Progenitor cell of endocrine pancreas (in vitro differentiated cells): ENCODE measurements around the gene PTH2. TPM values are rescaled to one million over a fixed set of nuclear protein-coding genes. Genes with fewer than 3 reads are reported as not detected.
A peak's percentile ranks its signal among the peaks of the same experiment; 100 is the strongest.

Experiments
- DNase-seq: peaks from one replicate; pipeline ENCODE4 v3.0.0; 2021; ENCODE audit warnings: low spot score; ENCODE audit not compliant: unreplicated experiment
- H3K27ac Mint-ChIP-seq: 2 replicates; pipeline ENCODE4 v1.8.0; 2021; ENCODE audit warnings: mild to moderate bottlenecking, moderate library complexity, mixed read lengths
- H3K27me3 Mint-ChIP-seq: 2 replicates; pipeline ENCODE4 v1.8.0; 2021; ENCODE audit warnings: mixed read lengths
- H3K36me3 Mint-ChIP-seq: 2 replicates; pipeline ENCODE4 v1.8.0; 2022; ENCODE audit warnings: mixed read lengths; ENCODE audit not compliant: insufficient read depth
- H3K4me1 Mint-ChIP-seq: 2 replicates; pipeline ENCODE4 v1.8.0; 2021; ENCODE audit warnings: low read depth, mixed read lengths
- H3K4me3 Mint-ChIP-seq: 2 replicates; pipeline ENCODE4 v1.8.0; 2021; ENCODE audit warnings: low read depth, mild to moderate bottlenecking, moderate library complexity, mixed read lengths
- H3K9me3 Mint-ChIP-seq: 2 replicates; pipeline ENCODE4 v1.8.0; 2021; ENCODE audit warnings: low read depth, mixed read lengths
- total RNA-seq: library from RNA; stranded (reverse); gene quantifications from 2 replicates; pipeline ENCODE4 v1.2.1, GENCODE V29; 2021
- TF ChIP-seq, protein P1 (sequence below): fragments of 200-600 bp; sonication (generic); IDR thresholded peaks from one replicate; pipeline ENCODE4 v1.5.0; 2021; ENCODE audit warnings: antibody characterized with exemption, mild to moderate bottlenecking; ENCODE audit not compliant: unreplicated experiment

The PTH2 gene
- total RNA-seq, 1 donor from 2014 or later = not detected

DNA sequence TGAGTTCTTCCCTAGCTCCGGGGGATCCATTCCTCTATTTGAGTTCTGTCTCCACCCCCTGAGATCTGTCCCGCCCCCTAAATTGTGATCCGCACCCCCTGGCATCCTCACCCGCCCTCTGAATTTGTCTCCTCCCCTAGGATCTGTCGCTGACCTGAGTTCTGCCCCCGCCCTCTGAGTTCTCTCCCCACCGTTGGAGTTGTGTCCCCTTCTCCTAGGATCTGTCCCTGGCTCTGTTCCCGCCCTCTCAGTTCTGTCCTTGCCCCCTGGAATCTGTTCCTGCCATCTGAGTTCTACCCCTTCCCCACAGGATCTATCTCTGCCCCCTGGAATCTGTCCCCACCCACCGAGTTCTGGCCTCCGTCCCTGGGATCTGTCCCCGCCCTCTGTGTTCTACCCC is 19.1 kb upstream of the PTH2 start:
- Mint-ChIP-seq H3K36me3 (peaks cover 2% of the 10 kb centered on the region), H3K4me3 (peak overlapping the region; percentile 75), H3K27ac (no peak overlapping the region), H3K4me1 (peaks cover 4% of the 10 kb centered on the region), H3K27me3 (peaks cover 51% of the 10 kb centered on the region), H3K9me3 (no peaks in the 10 kb centered on the region)
- TF ChIP-seq, protein P1, sequence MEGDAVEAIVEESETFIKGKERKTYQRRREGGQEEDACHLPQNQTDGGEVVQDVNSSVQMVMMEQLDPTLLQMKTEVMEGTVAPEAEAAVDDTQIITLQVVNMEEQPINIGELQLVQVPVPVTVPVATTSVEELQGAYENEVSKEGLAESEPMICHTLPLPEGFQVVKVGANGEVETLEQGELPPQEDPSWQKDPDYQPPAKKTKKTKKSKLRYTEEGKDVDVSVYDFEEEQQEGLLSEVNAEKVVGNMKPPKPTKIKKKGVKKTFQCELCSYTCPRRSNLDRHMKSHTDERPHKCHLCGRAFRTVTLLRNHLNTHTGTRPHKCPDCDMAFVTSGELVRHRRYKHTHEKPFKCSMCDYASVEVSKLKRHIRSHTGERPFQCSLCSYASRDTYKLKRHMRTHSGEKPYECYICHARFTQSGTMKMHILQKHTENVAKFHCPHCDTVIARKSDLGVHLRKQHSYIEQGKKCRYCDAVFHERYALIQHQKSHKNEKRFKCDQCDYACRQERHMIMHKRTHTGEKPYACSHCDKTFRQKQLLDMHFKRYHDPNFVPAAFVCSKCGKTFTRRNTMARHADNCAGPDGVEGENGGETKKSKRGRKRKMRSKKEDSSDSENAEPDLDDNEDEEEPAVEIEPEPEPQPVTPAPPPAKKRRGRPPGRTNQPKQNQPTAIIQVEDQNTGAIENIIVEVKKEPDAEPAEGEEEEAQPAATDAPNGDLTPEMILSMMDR = no peak
- no peak for DNase-seq

DNA sequence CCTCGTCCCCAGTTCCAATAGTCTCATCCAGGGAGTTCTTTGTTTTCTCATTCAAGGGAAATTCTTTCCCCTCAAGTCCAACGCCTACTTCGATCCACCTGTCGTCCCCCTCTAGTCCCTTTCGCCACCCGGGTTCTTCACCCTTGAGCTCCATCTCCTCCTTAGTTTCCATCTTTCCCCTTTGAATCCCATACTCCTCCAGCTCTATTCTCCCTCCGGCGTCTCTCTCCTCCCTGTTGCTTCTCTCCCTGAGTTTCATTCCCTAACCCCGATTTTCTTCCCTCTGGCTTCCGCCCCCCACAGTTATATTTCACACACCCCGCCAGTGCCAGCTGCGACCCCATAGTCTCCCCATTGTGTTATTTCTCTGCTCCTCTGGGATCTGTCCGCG is 18.7 kb upstream of the PTH2 start:
- peaks cover 55% of the 10 kb centered on the region for H3K27me3 Mint-ChIP-seq
- peaks cover 4% of the 10 kb centered on the region for H3K4me1 Mint-ChIP-seq
- peak overlapping the region; percentile 75 for H3K4me3 Mint-ChIP-seq
- peaks cover 2% of the 10 kb centered on the region for H3K36me3 Mint-ChIP-seq
- H3K9me3 Mint-ChIP-seq = no peaks in the 10 kb centered on the region
- H3K27ac Mint-ChIP-seq = no peak overlapping the region
- TF ChIP-seq, protein P1 = no peak
- DNase-seq = no peak

DNA sequence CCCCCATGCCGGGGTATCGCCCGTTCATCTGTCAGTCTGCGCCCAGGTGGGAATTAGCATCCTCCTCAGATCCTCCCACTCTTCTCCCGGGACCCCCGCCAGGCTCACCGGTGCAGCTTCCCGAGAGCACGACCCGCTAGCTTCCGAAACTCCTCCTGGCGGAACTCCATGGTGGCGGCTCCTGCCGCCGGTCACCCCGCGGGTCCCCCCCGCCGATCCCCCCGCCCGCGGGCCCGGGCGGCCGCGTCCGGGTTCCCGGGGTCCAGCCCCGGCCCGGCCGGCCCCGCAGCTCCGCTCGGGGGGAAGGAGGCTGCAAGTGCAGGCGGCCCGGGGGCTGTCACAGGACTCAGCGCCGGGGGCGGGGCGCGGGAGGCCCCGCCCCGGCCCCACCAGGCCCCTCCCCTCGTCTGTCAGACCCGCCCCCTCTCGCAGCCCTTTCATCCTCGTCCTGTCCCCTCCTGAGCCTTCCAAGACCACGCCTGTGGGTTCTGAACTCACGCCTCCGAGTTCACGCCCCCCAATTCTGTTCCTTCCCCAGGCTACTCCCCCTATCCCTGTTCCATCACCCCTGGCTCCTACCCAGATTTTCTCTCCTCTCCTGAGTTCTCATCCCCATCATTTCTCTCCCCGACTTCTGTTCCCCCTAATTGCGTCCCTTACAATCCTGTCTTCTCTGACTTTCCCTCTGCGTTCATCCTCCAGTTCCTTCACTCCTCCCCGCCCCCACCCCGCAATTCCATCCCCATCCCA is 18.1 kb upstream of the PTH2 start, which contains the start of gene SLC17A7:
Gene SLC17A7, minus strand, starts transcription at position 318 of the 750 bp plus-strand sequence. Its CDS starts 148 bp downstream, at position 170.
- Mint-ChIP-seq H3K4me3 (peak within 1 kb of the TSS; percentile 75), H3K27ac (no peak within 1 kb of the TSS), H3K27me3 (peaks cover 60% of the 10 kb centered on the region), H3K9me3 (no peaks in the 10 kb centered on the region), H3K4me1 (peaks cover 4% of the 10 kb centered on the region), H3K36me3 (peaks cover 2% of the 10 kb centered on the region)
- DNase-seq = no peak
- TF ChIP-seq, protein P1 = no peak

DNA sequence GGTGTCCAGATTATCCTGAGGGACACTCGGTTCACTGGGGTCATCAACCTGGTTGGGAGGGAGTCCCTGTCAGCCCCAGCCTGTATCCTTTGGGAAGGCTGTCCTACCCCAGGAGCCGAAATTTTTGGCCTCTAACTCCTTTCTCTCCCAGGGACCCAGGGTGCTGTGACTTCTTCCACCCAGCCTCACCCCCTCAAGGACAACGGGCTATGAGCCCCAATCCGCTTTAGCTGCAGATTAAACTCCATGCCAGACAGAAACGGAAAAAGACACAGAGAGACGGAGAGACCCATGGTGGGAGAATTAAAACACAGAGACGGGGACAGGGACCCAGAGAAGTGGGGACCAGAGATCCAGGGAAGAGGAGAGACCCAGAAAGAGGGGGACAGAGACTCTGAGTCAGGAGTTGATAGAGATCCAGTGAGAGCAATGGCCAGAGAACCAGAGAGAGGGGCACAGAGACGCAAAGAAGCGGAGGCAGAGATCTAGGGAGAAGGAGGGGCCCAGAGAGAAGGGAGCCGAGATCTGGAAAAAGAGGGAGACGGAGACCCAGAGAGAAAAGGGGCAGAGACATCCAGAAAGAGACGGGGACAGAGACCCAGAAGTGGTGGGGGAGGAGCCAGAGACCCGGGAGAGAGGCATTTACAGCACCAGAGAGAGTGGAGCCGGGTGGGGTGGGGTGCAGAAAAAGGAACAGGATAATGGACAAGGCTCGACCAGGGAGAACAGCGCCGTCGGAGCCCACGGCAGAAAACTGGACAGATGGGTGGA is 17.4 kb upstream of the PTH2 start:
- Mint-ChIP-seq H3K4me1 (peaks cover 4% of the 10 kb centered on the region), H3K36me3 (no peaks in the 10 kb centered on the region), H3K27ac (no peak overlapping the region), H3K4me3 (peak overlapping the region; percentile 2), H3K9me3 (no peaks in the 10 kb centered on the region), H3K27me3 (peaks cover 68% of the 10 kb centered on the region)
- TF ChIP-seq, protein P1 = no peak
- no peak for DNase-seq

DNA sequence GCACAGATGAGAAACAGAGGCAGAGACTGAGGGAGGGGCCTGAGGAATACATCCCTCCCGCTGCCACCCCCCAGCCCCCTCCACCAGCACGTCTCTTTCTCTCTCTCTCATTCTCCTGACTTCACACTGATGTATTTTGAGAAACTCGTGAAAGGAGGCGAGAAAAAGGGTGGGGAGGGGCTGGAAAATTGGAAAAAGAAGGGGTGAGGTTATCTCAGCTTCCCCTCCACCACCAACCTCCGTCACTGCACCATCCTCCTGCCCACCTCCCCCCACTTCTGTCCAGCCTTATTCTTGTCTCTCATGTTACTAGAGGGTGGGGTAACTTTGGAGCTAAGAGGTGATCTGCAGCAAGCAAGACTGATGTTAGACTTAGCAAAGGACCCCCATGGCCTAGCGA is 16.6 kb upstream of the PTH2 start:
- Mint-ChIP-seq H3K4me3 (no peak overlapping the region), H3K4me1 (peaks cover 4% of the 10 kb centered on the region), H3K27me3 (peaks cover 76% of the 10 kb centered on the region), H3K27ac (no peak overlapping the region), H3K9me3 (no peaks in the 10 kb centered on the region), H3K36me3 (no peaks in the 10 kb centered on the region)
- TF ChIP-seq, protein P1 = no peak
- DNase-seq = no peak
